BE2C (cell line): ENCODE measurements around the gene ATP5IF1.

Source experiments
- DNase-seq: peaks from one replicate; pipeline ENCODE4 v3.0.0-alpha.2; 2020
- H3K27me3 ChIP-seq: fragments of 250-450 bp; sonication (Bioruptor Pico); 2 replicates; pipeline ENCODE4 v1.5.1; 2020; ENCODE audit warnings: mild to moderate bottlenecking
- H3K36me3 ChIP-seq: fragments of 250-450 bp; sonication (Bioruptor Pico); 2 replicates; pipeline ENCODE4 v1.5.1; 2020; ENCODE audit warnings: mild to moderate bottlenecking
- H3K4me1 ChIP-seq: fragments of 250-450 bp; sonication (Bioruptor Pico); 2 replicates; pipeline ENCODE4 v1.5.1; 2020
- H3K4me3 ChIP-seq: 2 replicates; pipeline ENCODE4 v1.5.1; 2011; ENCODE audit warnings: low read depth, low read length
- H3K9me3 ChIP-seq: fragments of 250-450 bp; sonication (Bioruptor Pico); 2 replicates; pipeline ENCODE4 v1.5.1; 2020
- TF ChIP-seq, protein P1 (sequence below): IDR thresholded peaks from 2 replicates; pipeline ENCODE4 v1.5.1; 2012; ENCODE audit warnings: mild to moderate bottlenecking, low read depth, low read length

The ATP5IF1 gene

GRCh38 chr1:28286111-28286510, 50.2 kb downstream of the ATP5IF1 start:
- H3K9me3 ChIP-seq = no peaks in the 10 kb centered on the region
- no peak overlapping the region for H3K4me3 ChIP-seq
- TF ChIP-seq, protein P1, sequence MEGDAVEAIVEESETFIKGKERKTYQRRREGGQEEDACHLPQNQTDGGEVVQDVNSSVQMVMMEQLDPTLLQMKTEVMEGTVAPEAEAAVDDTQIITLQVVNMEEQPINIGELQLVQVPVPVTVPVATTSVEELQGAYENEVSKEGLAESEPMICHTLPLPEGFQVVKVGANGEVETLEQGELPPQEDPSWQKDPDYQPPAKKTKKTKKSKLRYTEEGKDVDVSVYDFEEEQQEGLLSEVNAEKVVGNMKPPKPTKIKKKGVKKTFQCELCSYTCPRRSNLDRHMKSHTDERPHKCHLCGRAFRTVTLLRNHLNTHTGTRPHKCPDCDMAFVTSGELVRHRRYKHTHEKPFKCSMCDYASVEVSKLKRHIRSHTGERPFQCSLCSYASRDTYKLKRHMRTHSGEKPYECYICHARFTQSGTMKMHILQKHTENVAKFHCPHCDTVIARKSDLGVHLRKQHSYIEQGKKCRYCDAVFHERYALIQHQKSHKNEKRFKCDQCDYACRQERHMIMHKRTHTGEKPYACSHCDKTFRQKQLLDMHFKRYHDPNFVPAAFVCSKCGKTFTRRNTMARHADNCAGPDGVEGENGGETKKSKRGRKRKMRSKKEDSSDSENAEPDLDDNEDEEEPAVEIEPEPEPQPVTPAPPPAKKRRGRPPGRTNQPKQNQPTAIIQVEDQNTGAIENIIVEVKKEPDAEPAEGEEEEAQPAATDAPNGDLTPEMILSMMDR = no peak
- DNase-seq = no peak
- H3K4me1 ChIP-seq = no peaks in the 10 kb centered on the region
- H3K27me3 ChIP-seq = no peaks in the 10 kb centered on the region
- H3K36me3 ChIP-seq = no peaks in the 10 kb centered on the region
